HCT116 (cell line): ENCODE results near the gene KRT74.

ENCODE experiments used
- EGR1 ChIP-seq: IDR thresholded peaks from 2 replicates; pipeline ENCODE4 v1.6.1; 2012; ENCODE audit warnings: low read depth
- EZH2 ChIP-seq: fragments of 200-600 bp; sonication (generic); IDR thresholded peaks from 2 replicates; pipeline ENCODE4 v1.6.1; 2017; ENCODE audit warnings: antibody characterized with exemption, mixed run types
- EZH2phosphoT487 ChIP-seq: fragments of 200-600 bp; IDR thresholded peaks from 2 replicates; pipeline ENCODE4 v1.6.1; 2018; ENCODE audit warnings: antibody characterized with exemption, borderline replicate concordance
- POLR2A ChIP-seq: IDR thresholded peaks from 2 replicates; pipeline ENCODE4 v1.7.0; 2011; ENCODE audit warnings: borderline replicate concordance; ENCODE audit not compliant: insufficient read depth, insufficient read length; ENCODE audit errors: extremely low read depth
- RAD21 ChIP-seq: IDR thresholded peaks from 2 replicates; pipeline ENCODE4 v1.6.1; 2012; ENCODE audit warnings: low read depth, mild to moderate bottlenecking
- REST ChIP-seq: IDR thresholded peaks from 2 replicates; pipeline ENCODE4 v1.6.1; 2012; ENCODE audit warnings: low read depth
- SIN3A ChIP-seq: IDR thresholded peaks from 2 replicates; pipeline ENCODE4 v1.6.1; 2012; ENCODE audit warnings: low read depth
- SRF ChIP-seq: IDR thresholded peaks from 2 replicates; pipeline ENCODE4 v1.6.1; 2012; ENCODE audit warnings: low read depth
- YY1 ChIP-seq: IDR thresholded peaks from 2 replicates; pipeline ENCODE4 v1.6.1; 2011; ENCODE audit warnings: low read length, low read depth, moderate library complexity, mild to moderate bottlenecking; ENCODE audit not compliant: insufficient replicate concordance; ENCODE audit errors: extremely low read depth
- ZNF274 ChIP-seq: fragments of 200-500 bp; sonication (Bioruptor generic); IDR thresholded peaks from 2 replicates; pipeline ENCODE4 v1.6.1; 2014; ENCODE audit warnings: mild to moderate bottlenecking, low read depth, low read length, inconsistent platforms
- TF ChIP-seq, protein P1 (sequence below), 3 experiments: fragments of 200-600 bp in 1 of 3; sonication (generic) in 1 of 3; IDR thresholded peaks in 2 of 3; conservative IDR thresholded peaks in 1 of 3; 2 replicates each; pipeline ENCODE4 v1.5.1; 2012 to 2017; ENCODE audit warnings: low read depth in 2 of 3, low read length in 2 of 3, antibody characterized with exemption in 1 of 3, borderline replicate concordance in 1 of 3, control low read depth in 1 of 3, mild to moderate bottlenecking in 1 of 3, mixed read lengths in 1 of 3, mixed run types in 1 of 3, moderate library complexity in 1 of 3; ENCODE audit not compliant: insufficient read depth in 1 of 3

DNA sequence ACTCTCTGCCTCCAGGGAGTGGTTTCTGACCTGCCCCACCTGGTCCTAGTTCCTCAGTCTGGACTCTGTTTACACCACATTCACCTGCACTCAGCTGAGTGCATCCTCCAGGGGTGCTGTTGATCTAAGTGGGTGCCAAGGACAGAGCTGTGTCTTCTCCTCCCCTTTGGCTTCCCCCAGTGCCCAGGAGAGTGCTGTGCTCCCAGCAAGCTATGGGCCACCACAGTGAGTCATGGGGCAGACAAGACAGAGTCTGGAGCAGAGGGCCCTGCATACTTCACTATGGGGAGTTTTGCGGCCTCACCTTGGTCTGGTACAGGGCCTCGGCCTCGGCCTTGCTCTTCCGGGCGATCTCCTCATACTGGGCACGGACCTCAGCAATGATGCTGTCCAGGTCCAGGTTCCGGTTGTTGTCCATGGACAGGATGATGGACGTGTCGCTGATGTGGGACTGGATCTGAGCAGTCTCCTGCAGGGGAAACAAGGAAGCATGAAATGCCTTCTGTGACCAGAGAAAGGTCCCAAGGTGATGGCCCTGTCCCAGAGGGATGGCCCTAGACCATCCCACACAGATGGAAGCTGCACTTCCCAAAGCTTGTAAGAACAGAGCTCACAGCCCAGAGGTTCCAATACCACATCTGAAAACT is 39.9 kb upstream of the KRT74 start:
- TF ChIP-seq POLR2A (no peak), ZNF274 (no peak), YY1 (no peak), EZH2 (no peak), EZH2phosphoT487 (no peak), SIN3A (no peak), REST (no peak), EGR1 (no peak), RAD21 (no peak), SRF (no peak)
- TF ChIP-seq, protein P1, sequence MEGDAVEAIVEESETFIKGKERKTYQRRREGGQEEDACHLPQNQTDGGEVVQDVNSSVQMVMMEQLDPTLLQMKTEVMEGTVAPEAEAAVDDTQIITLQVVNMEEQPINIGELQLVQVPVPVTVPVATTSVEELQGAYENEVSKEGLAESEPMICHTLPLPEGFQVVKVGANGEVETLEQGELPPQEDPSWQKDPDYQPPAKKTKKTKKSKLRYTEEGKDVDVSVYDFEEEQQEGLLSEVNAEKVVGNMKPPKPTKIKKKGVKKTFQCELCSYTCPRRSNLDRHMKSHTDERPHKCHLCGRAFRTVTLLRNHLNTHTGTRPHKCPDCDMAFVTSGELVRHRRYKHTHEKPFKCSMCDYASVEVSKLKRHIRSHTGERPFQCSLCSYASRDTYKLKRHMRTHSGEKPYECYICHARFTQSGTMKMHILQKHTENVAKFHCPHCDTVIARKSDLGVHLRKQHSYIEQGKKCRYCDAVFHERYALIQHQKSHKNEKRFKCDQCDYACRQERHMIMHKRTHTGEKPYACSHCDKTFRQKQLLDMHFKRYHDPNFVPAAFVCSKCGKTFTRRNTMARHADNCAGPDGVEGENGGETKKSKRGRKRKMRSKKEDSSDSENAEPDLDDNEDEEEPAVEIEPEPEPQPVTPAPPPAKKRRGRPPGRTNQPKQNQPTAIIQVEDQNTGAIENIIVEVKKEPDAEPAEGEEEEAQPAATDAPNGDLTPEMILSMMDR (IDR thresholded peaks at IDR 0.05 in 2 of 3, conservative IDR thresholded peaks at IDR 0.05 in 1 of 3; ENCODE audit: borderline replicate concordance in 1 of 3, insufficient read depth in 1 of 3, low read depth in 2 of 3, low read length in 2 of 3): no peak
